ENCODE results near the gene STARD7.

DNA sequence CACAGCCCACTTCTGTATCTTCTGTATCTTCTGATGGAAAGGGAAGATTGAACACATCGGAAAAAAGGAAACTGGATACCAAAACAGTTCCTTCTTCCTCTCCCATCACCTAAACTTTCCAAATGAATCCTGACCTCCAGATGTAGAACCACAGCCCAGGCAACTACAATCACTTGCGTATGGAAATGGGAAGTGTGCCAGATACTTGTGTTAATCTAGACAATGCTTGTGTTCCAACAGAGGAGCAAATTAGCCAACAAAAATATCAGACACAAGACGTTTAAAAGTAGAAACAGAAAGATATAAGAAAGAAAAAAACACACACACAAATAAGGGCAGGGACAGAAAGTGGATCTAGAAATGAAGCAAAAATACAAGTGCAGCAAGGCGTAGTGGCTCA is 32.0 kb downstream of the STARD7 start:
- TF ChIP-seq POLR2AphosphoS5 (IDR thresholded peaks at IDR 0.05; ENCODE audit: low read depth, low read length): no peak
- no peak for TF ChIP-seq SPI1 (IDR thresholded peaks at IDR 0.05; ENCODE audit: low read depth, low read length)
- TF ChIP-seq TAF1 (IDR thresholded peaks at IDR 0.05; ENCODE audit: low read depth, low read length): no peak
- no peak for TF ChIP-seq POLR2A (IDR thresholded peaks at IDR 0.05; ENCODE audit: low read depth, low read length)
- TF ChIP-seq PAX5 (IDR thresholded peaks at IDR 0.05; ENCODE audit: insufficient read depth, low read length, severe bottlenecking): no peak

Data from GM12891 (cell line).